ENCODE data around the gene ACADVL.
A peak's percentile ranks its signal among the peaks of the same experiment; 100 is the strongest.
"Not testable (repeated sequence)": the region's sequence is repeated elsewhere in the genome, so short reads cannot be mapped to it uniquely, and the experiment has no call there.

Gene ACADVL

GRCh38 chr17:7235693-7236665 lies 16.2 kb downstream of the ACADVL start:
- DNase-seq (ENCODE audit: low spot score) = no peak

- DNase-seq (ENCODE audit: low spot score) = no peak
Observed at GRCh38 chr17:7236808-7237207, 17.1 kb downstream of the ACADVL start.

GRCh38 chr17:7237266-7237760 lies 17.6 kb downstream of the ACADVL start:
- DNase-seq (ENCODE audit: low spot score) = no peak

GRCh38 chr17:7237761-7238419 lies 18.2 kb downstream of the ACADVL start:
- DNase-seq (ENCODE audit: low spot score) = peak; percentile 71

GRCh38 chr17:7238420-7239090 lies 18.8 kb downstream of the ACADVL start:
- DNase-seq (ENCODE audit: low spot score) = no peak

GRCh38 chr17:7239091-7240027 lies 19.6 kb downstream of the ACADVL start, which contains the start of gene PHF23:
PHF23 (minus strand) TSS chr17:7239457; CDS start chr17:7239279, 178 bp downstream.
- DNase-seq (ENCODE audit: low spot score) = peak; percentile 98

GRCh38 chr17:7240375-7240774 lies 20.6 kb downstream of the ACADVL start:
- DNase-seq (ENCODE audit: low spot score) = no peak

- DNase-seq (ENCODE audit: low spot score) = no peak
Observed at GRCh38 chr17:7241090-7241733, 21.5 kb downstream of the ACADVL start.

- peak; percentile 89 for DNase-seq (ENCODE audit: low spot score)
Observed at GRCh38 chr17:7241783-7242716, 22.3 kb downstream of the ACADVL start, which contains the start of gene GABARAP. GABARAP (minus strand) TSS chr17:7242449; CDS start chr17:7242330, 119 bp downstream.

GRCh38 chr17:7242717-7243452 lies 23.1 kb downstream of the ACADVL start:
- peak; percentile 94 for DNase-seq (ENCODE audit: low spot score)

GRCh38 chr17:7243453-7243729 lies 23.7 kb downstream of the ACADVL start:
- DNase-seq (ENCODE audit: low spot score) = no peak

GRCh38 chr17:7243838-7244237 lies 24.1 kb downstream of the ACADVL start:
- not testable (repeated sequence) for DNase-seq (ENCODE audit: low spot score)

- DNase-seq (ENCODE audit: low spot score) = no peak
Observed at GRCh38 chr17:7246779-7247178, 27.0 kb downstream of the ACADVL start.

- DNase-seq (ENCODE audit: low spot score) = no peak
Observed at GRCh38 chr17:7248796-7249195, 29.1 kb downstream of the ACADVL start.

- no peak for DNase-seq (ENCODE audit: low spot score)
Observed at GRCh38 chr17:7249214-7249613, 29.5 kb downstream of the ACADVL start.

- DNase-seq (ENCODE audit: low spot score) = no peak
Observed at GRCh38 chr17:7249830-7250229, 30.1 kb downstream of the ACADVL start.

GRCh38 chr17:7250695-7251627 lies 31.2 kb downstream of the ACADVL start:
- no peak for DNase-seq (ENCODE audit: low spot score)

GRCh38 chr17:7251661-7252175 lies 32.0 kb downstream of the ACADVL start, which contains the start of gene CTDNEP1:
CTDNEP1 (minus strand) TSS chr17:7251734; CDS start chr17:7251296, 438 bp downstream.
- DNase-seq (ENCODE audit: low spot score) = peak; percentile 97
